ENCODE measurements around the gene TTLL7.
"Not testable (repeated sequence)": the region's sequence is repeated elsewhere in the genome, so short reads cannot be mapped to it uniquely, and the experiment has no call there.

TTLL7 gene

DNA sequence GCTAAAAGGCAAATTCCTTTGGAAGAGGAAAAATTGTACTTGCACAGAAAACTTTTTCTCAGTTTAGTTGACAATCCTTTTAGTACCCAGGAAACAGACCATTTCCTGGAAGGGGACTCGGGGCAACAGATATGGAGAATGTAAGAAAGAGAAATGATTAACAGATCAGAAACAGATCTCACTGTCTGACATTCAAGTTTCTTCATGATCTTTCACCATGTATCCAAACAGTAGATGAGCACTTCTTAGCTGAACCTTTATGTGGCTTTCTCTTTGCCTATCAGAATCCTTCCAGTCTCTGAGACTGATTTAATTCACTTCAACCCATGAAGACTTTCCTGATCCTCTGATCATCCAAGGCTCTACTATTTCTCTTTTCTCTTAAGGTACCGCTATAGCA is 2.7 kb downstream of the TTLL7 start:
- DNase-seq = no peak

DNA sequence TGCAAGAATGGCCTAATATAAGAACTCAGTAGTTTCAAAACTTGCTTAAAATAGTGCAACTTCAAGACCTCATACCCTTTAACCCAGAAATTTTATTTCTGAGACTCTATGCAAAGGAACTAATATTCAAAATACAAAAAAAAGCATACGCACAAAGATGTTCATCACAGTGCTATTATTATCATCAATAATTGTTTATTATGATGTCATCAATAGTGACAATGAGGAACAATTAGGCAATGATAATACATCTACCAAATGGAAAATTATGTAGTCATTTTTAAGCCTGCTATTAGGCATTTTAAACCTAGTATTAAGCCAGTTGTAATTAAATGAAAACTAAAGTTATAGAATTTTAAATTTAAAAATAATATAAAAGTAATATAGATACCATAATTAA is 3.3 kb downstream of the TTLL7 start:
- no peak for DNase-seq

DNA sequence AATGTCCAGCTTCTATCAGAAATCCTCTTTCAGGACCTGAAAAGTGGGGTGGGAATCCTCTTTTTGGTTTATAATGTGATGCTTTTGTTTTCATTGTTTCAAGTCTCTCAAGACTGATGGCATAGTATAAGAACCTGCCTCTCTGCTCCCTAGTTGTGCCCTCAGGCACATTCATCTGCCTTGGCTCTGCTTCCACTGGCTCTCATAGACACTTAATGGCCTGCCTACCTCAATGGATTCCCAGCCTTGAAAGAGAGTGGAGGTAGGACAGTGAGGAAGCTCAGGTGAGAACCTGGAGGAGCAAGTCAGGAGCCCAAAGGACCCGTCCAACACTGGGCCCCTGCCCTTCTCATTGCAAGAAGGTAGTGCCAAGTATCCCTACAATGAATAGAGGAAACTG is 4.8 kb downstream of the TTLL7 start:
- no peak for DNase-seq

DNA sequence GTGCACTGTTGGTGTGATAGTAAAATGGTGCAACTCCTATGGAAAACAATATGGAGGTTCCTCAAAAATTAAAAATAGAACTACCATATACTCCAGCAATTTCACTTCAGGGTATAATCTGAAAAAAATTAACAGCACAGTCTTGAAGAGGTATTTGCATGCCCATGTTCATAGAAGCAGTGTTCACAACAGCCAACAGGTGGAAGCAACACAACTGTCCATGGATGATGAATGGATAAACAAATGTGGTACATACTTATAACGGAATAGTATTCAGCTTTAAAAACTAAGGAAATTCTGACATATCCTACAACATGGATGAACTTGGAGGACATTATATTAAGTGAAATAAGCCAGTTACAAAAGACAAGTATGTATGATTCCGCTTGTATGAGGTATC is 8.2 kb downstream of the TTLL7 start:
- DNase-seq = no peak

DNA sequence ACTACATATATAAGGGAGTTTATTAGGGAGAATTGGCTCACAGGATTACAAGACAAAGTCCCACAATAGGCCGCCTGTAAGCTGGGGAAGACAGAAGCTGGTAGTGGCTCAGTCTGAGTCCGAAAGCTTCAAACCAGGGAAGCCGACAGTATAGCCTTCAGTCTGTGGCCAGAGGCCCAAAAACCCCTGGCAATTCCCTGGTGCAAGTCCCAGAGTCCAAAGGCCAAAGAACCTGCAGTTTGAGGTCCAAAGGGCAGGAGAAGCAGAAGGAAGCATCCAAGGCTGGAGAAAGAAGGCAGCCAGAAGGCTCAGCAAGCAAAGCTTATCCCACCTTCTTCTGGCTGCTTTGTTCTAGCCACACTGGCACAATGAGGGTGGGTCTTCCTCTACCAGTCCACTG is 13.9 kb downstream of the TTLL7 start:
- DNase-seq = no peak

DNA sequence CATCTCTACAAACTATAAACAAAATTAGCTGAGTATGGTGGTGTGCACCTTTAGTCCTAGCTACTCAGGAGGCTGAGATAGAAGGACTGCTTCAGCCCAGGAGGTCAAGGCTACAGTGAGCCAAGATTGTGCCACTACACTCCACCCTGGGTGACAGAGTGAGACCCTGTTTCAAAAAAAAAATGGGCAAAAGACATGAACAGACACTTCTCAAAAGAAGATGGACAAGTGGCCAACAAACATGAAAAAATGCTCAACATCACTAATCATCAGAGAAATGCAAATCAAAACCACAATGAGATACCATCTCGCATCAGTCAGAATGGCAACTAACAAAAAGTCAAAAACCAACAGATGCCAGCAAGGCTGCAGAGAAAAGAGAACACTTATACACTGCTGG is 15.0 kb downstream of the TTLL7 start:
- DNase-seq = not testable (repeated sequence)

DNA sequence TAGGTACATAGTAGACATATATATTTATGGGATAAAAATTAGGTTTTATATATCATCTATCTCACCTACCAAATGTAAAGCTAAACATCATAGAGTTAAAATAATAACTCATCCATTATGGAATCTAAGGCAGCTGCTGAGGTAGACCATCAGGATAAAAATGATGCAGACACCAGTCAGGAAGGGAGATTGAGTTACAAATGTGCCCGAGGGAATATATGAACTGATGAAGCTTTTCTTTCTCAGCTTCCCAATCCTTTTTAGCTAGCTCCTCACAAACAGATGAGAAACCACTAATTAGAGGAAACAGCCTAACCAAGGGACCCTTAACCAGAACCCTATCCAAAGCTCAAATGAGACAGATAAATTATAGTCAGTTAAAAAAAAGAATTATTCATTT is 20.9 kb downstream of the TTLL7 start:
- DNase-seq = no peak

DNA sequence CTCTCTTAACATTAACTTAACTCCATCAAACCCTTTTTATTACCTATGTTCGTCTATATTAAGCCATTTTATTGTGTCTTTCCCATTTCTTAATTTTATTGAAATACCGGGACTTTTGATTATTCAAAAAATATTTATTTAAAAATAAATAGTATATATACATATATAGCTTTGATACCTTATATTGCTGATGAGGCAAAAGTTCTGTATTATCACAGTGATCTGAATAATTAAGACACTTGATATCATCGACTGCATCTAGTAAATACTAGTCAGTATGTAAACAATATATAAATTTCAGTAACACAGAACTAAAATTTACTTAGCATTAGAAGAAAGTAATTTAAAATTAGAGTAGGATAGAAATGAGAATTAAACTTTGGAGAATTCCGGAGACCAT is 22.0 kb downstream of the TTLL7 start:
- DNase-seq = no peak

DNA sequence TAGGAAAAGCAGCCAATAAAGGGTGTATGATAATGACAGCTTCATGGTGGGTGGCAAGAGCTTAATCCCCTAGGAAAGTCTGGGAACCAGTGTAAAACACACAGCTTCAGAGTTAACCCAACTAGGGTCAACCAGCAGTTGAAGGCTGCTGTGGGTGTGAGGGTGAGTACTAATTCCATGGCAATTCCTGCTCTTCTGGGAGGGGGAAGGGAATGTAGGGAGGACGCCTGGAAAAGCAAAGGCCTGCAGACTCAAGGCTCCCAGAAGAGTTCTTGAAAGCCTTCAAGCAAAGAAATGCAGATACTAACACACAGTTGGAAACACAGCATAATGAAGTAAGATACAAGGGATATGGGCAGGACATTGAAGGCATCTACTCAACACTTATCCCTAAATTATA is 28.1 kb downstream of the TTLL7 start:
- no peak for DNase-seq

DNA sequence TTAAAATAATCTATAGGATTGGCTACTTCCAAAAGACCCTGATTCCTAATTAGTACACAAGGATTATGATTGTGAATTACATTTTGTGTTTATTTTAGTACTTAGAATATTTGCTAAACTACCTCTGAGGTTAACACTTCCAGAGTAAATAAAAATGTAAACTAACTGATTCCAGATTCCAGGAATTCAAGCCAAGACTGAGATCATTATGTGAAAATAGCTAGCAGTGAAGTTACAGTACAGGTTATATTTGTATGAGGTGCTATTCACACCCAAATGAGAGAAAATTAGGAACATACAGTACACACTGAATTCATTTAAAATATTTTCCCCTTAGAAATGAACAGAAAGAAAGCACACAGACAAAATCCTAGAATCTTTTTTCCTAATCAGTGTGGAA is 28.8 kb downstream of the TTLL7 start:
- no peak for DNase-seq

DNA sequence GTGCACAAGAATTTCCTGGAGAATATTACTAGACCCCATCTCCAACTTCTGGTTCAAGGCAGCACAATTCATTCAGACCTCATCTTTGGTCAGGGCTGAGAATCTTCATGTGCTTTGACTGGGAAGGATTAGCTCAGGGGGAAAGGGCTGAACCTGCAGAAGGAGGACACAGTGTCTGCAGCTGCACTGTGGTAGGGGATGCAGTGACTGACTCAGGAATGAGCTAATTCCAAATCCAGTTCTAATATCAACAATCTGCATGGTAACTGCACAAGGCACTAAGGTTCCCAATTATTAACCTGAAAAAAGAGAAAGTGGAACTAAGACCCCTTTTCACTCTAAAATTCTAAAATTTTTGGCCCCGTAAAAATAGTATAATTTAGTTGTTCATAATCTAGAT is 31.6 kb downstream of the TTLL7 start:
- no peak for DNase-seq

DNA sequence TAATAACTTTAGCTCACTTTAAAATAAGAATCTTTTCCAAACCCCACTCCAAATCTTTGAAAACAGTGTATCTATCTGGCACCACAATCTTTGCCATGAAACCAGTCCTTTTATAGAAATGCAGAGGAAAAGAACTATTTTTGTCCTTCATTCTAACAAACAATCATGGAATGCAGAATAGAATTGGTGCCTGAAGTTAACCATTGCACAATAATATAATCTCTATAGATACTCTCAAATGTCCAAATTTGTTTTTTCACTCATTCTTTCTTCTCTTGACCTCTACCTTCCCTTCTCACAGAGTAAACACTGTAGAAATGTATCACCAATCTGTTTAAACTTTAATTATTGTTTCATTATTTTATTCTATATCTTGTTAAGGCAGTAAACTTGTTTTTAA is 34.8 kb downstream of the TTLL7 start:
- DNase-seq = no peak

DNA sequence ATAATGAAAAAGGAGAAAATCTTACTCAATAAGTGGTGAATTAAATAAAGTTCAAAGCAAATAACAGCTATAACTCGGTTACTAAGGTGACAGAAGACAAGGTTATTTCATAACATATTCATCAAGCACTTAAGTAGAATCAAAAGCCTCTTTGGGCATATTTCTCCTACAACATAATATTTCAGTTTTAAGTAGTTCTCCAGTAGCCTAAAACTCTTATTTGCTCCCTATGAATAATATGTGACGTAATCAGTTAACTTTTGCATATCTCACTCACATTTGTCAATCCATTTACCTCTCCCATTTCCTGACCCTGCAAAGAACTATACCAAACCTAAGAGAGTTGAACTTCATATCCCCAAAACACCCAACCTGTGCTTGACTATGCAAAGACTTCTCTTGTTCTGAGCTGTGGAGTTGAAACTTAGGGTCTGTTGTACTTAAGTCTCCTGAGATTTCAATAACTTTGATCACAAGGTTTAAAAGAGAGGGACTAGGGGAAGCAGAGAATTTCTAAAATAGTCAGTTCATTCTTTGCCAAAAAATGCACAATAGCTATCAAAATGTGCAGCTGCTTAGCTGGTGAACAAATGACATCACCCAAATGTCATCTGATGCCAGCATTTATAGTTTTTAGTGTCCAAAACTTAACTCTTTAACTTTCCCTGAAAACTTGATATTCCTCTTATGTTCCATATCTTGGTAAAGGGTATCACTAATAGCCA is 37.2 kb downstream of the TTLL7 start:
- DNase-seq = no peak

DNA sequence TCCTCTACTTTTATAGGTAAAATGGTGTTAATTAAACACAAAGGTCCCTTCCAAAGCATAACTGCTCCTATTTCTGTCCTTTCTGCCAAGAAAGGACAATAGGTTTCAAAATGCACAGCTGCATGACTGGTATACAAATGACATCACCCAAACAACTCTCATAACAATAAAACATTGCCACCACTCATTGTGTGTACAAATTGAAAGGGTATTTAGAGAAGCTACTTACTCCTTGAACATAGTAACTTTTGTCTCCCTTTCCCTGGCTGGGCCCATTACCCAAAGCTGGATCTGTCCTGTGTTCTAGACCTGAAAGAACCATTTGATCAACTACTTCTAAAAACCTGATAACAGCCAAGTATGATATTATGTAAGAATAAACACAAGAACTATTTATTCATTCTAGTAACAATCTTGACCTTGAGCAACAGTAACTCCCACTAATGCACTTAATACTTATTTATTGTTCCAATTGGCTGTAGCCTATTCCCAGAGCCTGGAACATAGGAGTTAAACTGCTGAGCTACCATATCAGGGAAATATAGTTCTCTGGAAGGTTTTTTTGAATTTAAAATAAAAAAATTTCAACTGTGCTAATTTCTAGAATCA is 38.2 kb downstream of the TTLL7 start:
- DNase-seq = no peak

DNA sequence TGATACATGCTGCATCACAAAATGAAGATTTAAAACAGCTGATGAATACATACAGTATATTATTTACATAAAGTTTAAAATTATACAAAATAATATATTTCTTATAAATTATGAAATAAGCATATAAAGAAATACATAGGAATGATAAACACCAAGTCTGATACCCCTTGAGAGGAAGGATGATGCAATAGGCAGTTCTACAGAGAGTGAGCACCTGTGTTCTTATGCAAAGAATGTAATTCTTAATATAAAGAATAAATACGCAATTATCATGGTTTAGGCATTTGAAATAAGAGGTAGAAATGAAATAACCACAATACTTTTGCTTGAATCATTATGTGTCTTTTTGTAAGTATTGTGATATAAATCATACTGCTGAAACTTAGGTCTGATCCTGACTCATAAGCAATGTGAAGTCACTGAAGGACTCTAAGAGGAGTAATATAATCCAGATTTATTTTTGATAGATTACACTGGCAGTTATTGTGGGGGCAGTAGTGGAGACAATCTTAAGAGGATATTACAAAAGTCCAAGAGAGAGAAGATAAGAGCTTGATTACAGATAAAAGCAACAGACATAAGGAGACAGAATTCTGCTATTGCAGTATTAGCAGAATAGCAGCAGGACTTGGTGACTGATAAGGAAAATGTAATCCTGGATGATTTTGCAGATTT is 39.0 kb downstream of the TTLL7 start:
- DNase-seq = no peak

DNA sequence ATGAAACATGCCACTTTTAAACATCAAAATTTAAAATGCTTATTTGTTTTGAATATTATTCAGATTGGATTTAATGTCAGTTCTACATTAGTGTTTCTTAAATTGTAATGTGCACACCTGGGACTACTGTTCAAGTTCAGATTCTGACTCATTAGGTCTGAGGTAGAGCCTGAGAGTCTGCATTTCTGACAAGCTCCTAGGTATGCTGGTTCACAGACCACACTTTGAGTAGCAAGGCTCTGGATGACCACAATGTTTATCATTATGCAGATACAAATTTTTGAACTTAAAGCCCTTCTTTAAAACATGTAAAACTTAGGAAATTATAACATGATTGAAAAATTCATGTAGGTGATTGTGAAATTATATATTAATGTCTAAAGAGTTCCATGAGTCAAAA is 40.2 kb downstream of the TTLL7 start:
- no peak for DNase-seq

DNA sequence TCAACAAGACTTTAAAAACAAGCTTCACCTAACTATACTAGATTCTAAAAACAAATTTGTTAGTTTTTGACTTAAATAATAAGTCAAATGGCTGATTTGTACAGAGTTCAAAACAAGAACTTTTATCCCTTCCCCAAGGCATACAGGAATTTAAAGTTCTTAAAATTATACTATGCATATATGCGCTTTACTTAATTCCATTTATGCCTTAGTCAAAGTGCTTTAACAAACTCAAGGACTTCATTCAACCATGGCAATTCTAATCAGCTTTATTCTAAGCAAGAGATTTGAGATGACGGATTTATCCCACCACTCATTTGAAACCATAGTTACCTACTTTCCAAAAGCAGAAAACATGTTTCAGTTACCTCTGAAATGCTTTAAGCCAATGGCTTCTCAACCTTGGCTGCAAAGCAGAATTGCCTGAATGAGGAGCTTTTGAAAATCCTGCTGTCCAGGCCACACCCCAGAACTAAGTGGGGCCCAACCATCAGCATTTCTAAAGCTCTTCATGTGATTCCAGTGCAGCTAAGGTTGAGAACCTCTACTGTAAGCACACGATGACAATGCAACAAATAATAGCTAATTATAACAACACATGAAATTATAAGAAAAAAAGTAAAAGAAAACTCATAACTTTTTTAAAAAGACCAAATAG is 44.6 kb downstream of the TTLL7 start:
- DNase-seq = no peak

DNA sequence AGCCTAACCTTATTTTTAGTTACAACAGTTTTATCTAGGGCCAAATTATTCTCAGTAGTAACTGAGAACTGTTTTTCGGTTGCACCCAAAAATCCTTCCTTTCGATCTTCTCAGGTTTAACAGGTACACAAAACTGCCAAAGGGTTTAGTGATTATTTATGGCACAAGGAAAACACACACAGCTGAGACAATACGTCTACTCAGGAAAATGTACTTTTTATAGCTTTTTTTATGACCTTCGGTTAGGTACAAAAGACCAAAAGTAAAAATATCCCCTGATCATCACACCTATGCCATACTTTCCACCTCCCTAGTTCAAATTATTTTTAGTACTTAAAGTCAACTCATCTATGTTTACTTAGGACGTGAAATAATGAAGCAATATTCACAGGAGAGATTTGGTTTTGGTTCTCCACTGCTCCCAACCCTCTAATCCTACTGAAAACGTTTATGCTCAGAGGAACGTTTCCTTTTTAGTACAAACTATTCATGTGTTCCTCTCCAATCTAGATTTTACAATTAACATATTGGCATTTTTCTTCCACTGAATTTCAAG is 48.7 kb downstream of the TTLL7 start:
- no peak for DNase-seq

DNA sequence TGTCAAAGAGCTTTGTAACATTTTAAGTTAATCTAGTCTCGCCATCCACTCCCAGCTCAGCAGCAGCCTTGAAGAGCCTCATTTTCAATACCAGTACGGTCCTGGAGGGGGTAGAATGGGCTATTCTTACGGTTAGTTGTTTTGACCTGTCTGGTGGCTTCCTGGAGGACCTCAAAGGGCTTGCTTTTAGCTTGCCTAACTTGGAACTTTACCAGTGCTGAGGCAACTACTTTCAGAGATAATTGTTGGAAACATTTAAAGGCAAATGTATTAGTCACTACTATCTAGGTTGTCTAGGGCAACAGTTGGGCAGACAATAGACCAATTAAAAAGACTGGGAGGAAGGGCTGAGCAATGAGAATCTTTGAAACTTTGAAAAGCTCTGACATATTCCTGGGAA is 56.0 kb downstream of the TTLL7 start:
- DNase-seq = no peak

DNA sequence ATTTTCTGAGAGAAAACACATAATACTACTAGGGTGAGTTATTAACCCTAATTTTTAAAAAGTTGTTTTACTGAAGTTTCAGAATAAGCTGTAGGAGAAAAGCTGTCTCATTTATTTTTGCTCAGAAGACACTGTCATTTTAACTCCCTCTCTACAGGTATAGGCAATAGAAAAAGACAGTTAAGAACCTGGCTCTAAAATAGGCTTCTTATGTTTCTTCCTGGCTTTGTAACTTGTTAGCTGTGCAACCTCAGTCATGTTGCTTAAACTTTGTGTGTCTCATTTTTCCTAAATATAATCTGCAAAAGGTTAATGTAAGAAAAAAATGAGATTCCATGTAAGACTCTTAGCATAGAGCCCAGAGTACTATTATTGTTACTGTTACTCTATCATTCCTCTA is 64.4 kb downstream of the TTLL7 start:
- DNase-seq = no peak

DNA sequence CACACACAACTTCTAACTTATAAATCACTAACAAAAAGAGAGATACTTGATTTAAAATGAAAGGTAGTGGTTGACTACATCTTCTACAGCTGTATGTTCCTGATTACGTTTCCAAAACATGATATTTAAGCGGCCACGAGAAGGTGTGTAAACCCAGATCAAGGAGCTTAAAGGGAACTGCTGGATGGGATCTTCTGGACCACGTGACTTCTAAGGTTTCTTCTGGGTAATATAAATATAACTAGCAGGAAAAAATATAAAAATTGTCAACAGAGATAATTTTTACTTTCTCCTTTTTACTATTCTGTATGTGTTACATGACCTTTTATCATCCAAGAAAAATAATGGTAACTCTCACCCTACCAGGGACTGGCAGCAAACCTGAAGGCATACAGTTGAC is 66.2 kb downstream of the TTLL7 start:
- no peak for DNase-seq

DNA sequence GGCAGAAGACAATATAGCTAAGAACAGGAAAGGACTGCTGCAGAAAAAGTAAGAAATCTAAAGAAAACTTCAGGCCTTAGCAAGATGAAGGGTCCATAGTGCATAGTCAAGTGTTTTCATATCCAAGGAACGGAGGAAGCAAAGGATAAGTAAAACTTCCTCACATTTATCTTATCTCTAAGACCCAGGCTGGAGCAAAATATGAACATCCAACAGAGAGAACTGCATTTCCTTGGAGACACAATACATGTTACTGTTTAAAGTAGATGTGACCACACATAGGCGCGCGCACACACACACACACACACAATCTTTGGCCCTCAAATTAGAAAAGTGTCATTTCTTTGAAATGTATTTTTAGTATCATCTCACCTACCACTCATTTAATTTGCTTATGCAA is 66.7 kb downstream of the TTLL7 start:
- DNase-seq = no peak

DNA sequence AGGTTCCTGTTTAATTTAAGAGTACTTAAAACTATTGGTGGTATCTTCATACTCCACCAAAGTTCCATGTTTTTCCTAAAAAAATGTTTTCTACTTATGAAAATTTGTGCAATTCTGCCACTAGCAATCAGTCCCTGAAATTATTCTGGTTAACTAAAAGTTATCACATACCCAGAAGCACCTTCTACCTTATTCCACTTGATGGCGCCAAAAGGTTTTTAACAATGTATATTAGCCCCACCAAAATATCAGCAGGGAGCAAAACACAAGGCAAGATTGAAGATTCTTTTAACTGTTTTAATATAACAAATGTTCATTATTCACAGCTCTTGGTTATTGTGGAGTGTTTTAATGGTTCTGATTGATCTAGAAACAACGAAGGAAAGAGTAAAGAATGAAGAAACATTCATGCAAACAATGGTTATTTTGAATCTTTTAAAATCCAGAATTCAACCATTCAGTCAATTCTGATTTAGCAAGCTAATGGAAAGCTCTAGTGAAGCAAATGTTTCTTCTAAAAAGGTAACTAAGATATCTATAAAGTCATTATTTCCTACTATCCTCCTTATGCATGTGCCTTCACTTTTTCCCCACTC is 67.2 kb downstream of the TTLL7 start:
- no peak for DNase-seq
